Activated CD4-positive, alpha-beta memory T cell treated with anti-CD3 and anti-CD28 coated beads for 36 hours (primary cell): ENCODE data around the gene CES4A. TPM values are rescaled to one million over a fixed set of nuclear protein-coding genes. Genes with fewer than 3 reads are reported as not detected.
A peak's percentile ranks its signal among the peaks of the same experiment; 100 is the strongest.
"Not testable (repeated sequence)": the region's sequence is repeated elsewhere in the genome, so short reads cannot be mapped to it uniquely, and the experiment has no call there.

Source experiments
- CTCF ChIA-PET: fragments of 350-600 bp; sonication (Branson Sonifier 250); formaldehyde crosslinking; loops from one replicate; lab custom pipeline; 2021; ENCODE audit warnings: antibody characterized with exemption, inconsistent platforms; lab: Charles Lee
- POLR2A ChIA-PET: fragments of 350-600 bp; sonication (Branson Sonifier 250); formaldehyde crosslinking; loops from one replicate; lab custom pipeline; 2021; ENCODE audit warnings: antibody characterized with exemption; lab: Charles Lee
- DNase-seq: peaks from one replicate; pipeline ENCODE4 v3.0.0-alpha.2; 2020
- H3K27ac Mint-ChIP-seq: one replicate; pipeline ENCODE4 v1.8.0; 2021; ENCODE audit warnings: mixed read lengths
- H3K27me3 Mint-ChIP-seq: one replicate; pipeline ENCODE4 v1.8.0; 2021; ENCODE audit warnings: mixed read lengths
- H3K36me3 Mint-ChIP-seq: one replicate; pipeline ENCODE4 v1.8.0; 2021; ENCODE audit warnings: mixed read lengths
- H3K4me1 Mint-ChIP-seq: one replicate; pipeline ENCODE4 v1.8.0; 2021; ENCODE audit warnings: low read depth, mixed read lengths
- H3K4me3 Mint-ChIP-seq: one replicate; pipeline ENCODE4 v1.8.0; 2021; ENCODE audit warnings: mild to moderate bottlenecking, mixed read lengths
- H3K9me3 Mint-ChIP-seq: one replicate; pipeline ENCODE4 v1.8.0; 2021; ENCODE audit warnings: mixed read lengths
- intact Hi-C: fragments of 100-400 bp; cut with micrococcal nuclease; formaldehyde crosslinking; loops from one replicate; pipeline ENCODE4 v1.15.1; 2023
- total RNA-seq, 2 experiments: library from RNA; stranded (reverse); gene quantifications; one replicate each; pipeline ENCODE4 v1.2.3, GENCODE V29; 2021

CES4A gene
- total RNA-seq, 2 experiments from 2014 or later: 25.0 to 25.9 TPM

DNA sequence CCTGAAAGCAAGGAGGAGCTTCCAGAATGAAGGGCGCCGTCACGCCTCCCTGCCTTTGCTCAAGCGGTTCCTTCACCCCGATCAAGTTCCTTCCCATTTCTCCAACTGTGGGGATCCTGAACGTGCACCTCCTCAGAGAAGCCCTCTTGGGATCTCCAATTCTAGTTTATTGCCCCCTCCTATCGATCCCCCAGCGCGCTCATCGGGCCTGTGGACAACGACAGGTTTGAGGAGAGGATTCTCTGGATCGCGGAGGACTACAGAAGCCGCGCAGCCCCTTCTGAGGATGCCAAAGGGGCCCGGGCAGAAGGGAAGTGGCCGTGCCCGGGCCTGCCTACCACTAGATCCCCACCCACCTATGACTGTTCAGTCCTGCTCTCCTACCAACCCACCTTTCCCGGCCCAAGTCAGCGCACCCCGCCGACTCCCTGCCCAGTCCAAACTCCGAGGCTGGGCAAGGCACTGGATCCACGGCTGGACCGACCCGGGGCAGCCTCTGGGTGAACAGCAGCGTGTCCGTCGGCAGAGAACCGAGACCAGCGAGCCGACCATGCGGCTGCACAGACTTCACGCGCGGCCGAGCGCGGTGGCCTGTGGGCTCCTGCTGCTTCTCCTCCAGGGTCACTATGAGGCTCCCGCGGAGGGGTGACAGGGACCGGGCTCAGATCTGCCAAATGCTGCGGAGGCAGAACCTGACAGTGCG is 40.1 kb upstream of the CES4A start:
- Mint-ChIP-seq H3K36me3 (peaks cover 2% of the 10 kb centered on the region), H3K4me3 (peak overlapping the region; percentile 72), H3K9me3 (no peaks in the 10 kb centered on the region), H3K27me3 (peaks cover 36% of the 10 kb centered on the region), H3K27ac (no peak overlapping the region), H3K4me1 (peaks cover 19% of the 10 kb centered on the region)
- CTCF ChIA-PET: interaction anchor here (1.1 to 1.3 kb wide), 4 partner anchors 13 to 207 kb away, joined by 3 to 7 read pairs (median 6); partner anchors contain the start of gene CES3
- intact Hi-C loops: no loop called here
- POLR2A ChIA-PET: no interaction called here
- no peak for DNase-seq

DNA sequence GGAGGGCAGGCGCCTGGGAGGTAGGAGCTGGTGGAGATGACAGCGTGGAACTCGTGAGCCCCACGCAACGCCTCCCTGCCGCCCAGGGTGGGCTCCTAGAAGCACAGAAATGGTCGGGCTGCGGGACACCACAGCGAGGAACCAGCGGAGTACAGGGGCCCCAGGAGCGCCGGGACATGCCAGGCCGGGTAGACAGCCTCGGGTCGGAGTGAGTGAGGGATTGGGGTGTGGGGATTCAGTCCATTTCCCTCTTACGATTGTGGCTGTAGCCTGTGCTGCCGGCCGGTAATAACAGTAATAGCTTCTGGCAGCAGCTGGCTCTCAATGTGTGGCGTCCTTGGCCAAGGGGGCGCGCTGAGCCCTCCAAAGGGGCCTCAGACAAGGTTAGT is 39.6 kb upstream of the CES4A start:
- DNase-seq: no peak
- intact Hi-C loops: no loop called here
- H3K36me3 Mint-ChIP-seq: peaks cover 2% of the 10 kb centered on the region
- peak overlapping the region; percentile 72 for H3K4me3 Mint-ChIP-seq
- ChIA-PET CTCF (interaction anchor here (1.1 to 1.2 kb wide), 2 partner anchors 95 to 236 kb away, joined by 3 to 4 read pairs; no protein-coding TSS in a partner anchor), POLR2A (interaction anchor here (0.7 kb wide), 1 partner anchor 15 kb away, joined by 3 read pairs; no protein-coding TSS in a partner anchor)
- H3K9me3 Mint-ChIP-seq: no peaks in the 10 kb centered on the region
- no peak overlapping the region for H3K27ac Mint-ChIP-seq
- peaks cover 37% of the 10 kb centered on the region for H3K27me3 Mint-ChIP-seq
- peaks cover 19% of the 10 kb centered on the region for H3K4me1 Mint-ChIP-seq

DNA sequence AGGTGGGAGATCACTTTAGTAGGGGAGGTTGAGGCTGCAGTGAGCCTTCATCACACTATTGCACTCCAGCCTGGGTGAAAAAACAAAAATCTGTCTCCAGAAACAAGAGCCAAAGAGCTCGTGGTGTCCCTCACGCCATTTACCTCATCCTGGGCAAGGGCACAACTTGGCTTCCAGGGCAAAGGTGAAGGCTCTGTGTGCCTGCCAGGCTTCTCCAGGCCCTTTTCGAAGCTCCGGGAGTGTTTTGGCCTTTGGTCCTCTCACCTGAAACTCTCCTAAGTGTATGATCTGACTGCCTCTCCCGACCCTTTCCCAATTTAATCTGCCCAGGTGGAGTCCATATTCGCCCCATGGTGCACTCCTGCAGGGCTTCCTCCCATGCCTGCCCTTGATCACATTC is 38.9 kb upstream of the CES4A start:
- ChIA-PET CTCF (interaction anchor here (1.1 to 1.2 kb wide), 2 partner anchors 95 to 235 kb away, joined by 3 to 4 read pairs; no protein-coding TSS in a partner anchor), POLR2A (interaction anchor here (0.7 kb wide), 1 partner anchor 16 kb away, joined by 3 read pairs; no protein-coding TSS in a partner anchor)
- Mint-ChIP-seq H3K4me3 (no peak overlapping the region), H3K9me3 (no peaks in the 10 kb centered on the region), H3K4me1 (peaks cover 19% of the 10 kb centered on the region), H3K27me3 (peaks cover 40% of the 10 kb centered on the region), H3K36me3 (peaks cover 2% of the 10 kb centered on the region), H3K27ac (no peak overlapping the region)
- no peak for DNase-seq
- intact Hi-C loops: no loop called here

DNA sequence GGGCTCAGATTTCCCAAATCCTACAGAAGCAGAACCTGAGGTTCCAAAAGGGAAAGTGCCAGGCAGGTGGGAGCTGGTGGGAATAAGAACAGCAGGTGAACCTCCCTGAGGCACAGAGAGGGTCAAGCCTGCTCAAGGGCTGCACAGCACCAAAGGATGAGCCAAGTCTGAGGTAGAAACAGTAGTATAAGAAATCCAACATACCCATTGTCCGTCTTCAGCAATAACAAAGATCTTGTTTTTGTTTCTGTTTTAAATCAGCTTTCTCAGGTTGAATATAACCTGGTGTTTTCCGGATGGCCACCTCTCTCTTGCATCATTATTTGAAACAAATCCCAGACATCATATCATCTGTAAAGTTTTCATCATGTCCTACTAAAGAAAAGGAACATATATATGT is 38.0 kb upstream of the CES4A start:
- CTCF ChIA-PET: interaction anchor here (0.6 kb wide), 1 partner anchor 187 kb away, joined by 4 read pairs; no protein-coding TSS in a partner anchor
- peaks cover 40% of the 10 kb centered on the region for H3K27me3 Mint-ChIP-seq
- H3K4me1 Mint-ChIP-seq: peaks cover 19% of the 10 kb centered on the region
- DNase-seq: no peak
- H3K9me3 Mint-ChIP-seq: no peaks in the 10 kb centered on the region
- H3K27ac Mint-ChIP-seq: no peak overlapping the region
- peaks cover 2% of the 10 kb centered on the region for H3K36me3 Mint-ChIP-seq
- H3K4me3 Mint-ChIP-seq: no peak overlapping the region
- POLR2A ChIA-PET: no interaction called here
- intact Hi-C loops: no loop called here

DNA sequence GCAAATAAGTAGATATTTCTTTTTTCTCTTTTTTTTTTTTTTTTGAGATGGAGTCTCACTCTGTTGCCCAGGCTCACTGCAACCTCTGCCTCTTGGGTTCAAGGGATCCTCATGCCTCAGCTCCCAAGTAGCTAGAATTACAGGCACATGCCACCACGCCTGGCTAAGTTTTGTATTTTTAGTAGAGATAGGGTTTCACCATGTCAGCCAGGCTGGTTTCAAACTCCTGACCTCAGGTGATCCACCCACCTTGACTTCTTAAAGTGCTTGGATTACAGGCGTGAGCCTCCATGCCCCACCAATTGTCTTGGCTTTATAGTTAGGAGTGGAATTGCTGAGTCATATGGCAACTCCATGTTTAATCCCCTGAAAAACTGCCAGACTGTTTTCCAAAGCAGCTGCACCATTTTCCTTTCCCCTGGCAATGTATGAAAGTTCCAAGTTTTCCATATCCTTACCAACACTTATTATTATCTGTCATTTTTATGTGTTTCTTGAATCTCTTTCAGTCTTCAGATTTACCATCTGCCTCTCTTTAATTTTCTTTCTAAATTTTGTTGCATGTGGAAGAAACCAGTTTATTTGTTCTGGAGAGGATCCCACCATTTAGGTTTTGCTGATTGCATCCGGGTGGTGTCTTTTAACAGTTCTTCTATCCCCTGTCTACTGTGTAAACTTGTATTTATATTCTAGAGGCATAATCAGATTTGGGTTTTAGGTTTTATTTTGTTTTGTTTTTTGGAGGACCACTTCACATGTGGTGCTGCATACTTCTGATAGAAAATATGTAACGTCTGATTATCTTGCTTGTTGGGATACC is 37.2 kb upstream of the CES4A start:
- peaks cover 19% of the 10 kb centered on the region for H3K4me1 Mint-ChIP-seq
- no peak for DNase-seq
- intact Hi-C loops: no loop called here
- H3K36me3 Mint-ChIP-seq: peaks cover 2% of the 10 kb centered on the region
- no peak overlapping the region for H3K27ac Mint-ChIP-seq
- POLR2A ChIA-PET: no interaction called here
- no peaks in the 10 kb centered on the region for H3K9me3 Mint-ChIP-seq
- CTCF ChIA-PET: interaction anchor here (1.3 to 1.8 kb wide), 2 partner anchors 10 to 28 kb away, joined by 3 to 6 read pairs; partner anchors contain the start of gene CES3
- H3K27me3 Mint-ChIP-seq: peaks cover 40% of the 10 kb centered on the region
- H3K4me3 Mint-ChIP-seq: no peak overlapping the region

DNA sequence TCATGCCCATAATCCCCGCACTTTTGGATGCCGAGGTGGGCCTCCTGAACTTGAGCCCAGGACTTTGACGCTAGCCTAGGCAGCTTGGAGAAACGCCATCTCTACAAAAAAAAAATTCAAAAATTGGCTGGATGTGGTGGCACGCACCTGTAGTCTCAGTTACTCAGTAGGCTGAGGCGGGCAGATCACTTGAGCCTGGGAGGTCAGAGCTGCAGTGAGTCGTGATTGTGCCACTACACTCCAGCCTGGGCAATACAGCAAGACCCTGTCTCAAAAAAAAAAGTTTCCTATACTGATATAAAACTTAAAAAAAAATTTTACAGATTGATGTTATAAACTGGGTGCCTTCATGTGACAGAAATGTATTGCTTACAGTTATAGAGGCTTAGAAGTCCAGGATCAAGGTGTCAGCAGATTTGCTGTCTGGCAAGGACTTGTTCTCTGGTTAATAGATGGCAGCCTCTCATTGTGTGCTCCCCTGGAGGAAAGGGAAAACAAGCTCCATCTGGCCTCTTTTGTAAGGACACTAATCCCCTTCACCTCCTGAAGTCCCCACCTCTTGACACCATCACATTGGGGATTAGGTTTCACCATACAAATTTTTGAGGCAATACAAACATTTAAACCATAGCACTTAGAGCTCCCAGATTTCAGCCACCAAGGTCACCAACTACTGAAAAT is 35.8 kb upstream of the CES4A start:
- DNase-seq: no peak
- Mint-ChIP-seq H3K27ac (no peak overlapping the region), H3K4me3 (no peak overlapping the region), H3K9me3 (no peaks in the 10 kb centered on the region), H3K36me3 (peaks cover 2% of the 10 kb centered on the region), H3K27me3 (peaks cover 40% of the 10 kb centered on the region), H3K4me1 (peaks cover 15% of the 10 kb centered on the region)
- intact Hi-C loops: no loop called here
- POLR2A ChIA-PET: no interaction called here
- CTCF ChIA-PET: interaction anchor here (0.6 to 2.9 kb wide), 10 partner anchors 9 to 976 kb away, joined by 3 to 31 read pairs (median 4); partner anchors contain the start of genes CES3 and EXOC3L1

DNA sequence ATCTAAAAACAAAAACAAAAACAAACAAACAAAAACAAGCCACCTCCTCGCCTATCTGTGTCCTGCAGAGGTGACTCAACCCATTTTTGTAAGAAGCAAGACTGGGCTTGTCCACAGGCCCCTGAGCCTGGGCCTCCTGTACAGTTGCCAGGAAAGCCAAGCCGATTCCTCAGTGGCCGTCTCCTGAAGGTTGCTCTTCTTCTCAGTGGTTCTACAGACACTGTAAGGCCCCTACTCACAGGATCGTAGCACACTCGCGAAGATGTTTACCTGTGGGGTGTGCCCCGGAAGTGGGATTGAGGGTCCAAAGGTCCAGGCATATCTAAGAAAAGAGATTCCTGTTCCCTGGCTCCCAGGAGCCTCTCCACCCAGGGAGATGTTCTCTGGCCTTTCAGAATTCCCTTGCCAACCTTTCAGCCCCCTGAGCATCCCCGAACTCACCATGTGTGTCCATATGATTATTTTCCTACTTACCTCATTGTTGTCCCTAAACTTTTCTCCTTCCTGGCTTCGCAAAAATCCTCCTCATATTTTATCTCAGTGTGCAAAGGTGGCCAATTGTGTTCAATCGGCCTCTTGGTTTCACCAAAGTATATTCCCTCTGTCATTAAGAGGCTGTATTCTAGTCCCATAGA is 34.8 kb upstream of the CES4A start:
- no peak for DNase-seq
- POLR2A ChIA-PET: interaction anchor here (0.6 to 0.9 kb wide), 2 partner anchors 13 to 20 kb away, joined by 3 to 5 read pairs; no protein-coding TSS in a partner anchor
- H3K27me3 Mint-ChIP-seq: peaks cover 37% of the 10 kb centered on the region
- no peaks in the 10 kb centered on the region for H3K9me3 Mint-ChIP-seq
- peaks cover 18% of the 10 kb centered on the region for H3K4me1 Mint-ChIP-seq
- no peak overlapping the region for H3K4me3 Mint-ChIP-seq
- intact Hi-C loops: loop anchor here (1.0 kb wide), 2 partner anchors 24 to 62 kb away; no protein-coding TSS in a partner anchor
- peaks cover 2% of the 10 kb centered on the region for H3K36me3 Mint-ChIP-seq
- CTCF ChIA-PET: interaction anchor here (0.6 to 2.9 kb wide), 24 partner anchors 9 to 494 kb away, joined by 3 to 31 read pairs (median 4); partner anchors contain the start of genes B3GNT9, EXOC3L1 and NOL3
- peak overlapping the region; percentile 9 for H3K27ac Mint-ChIP-seq

DNA sequence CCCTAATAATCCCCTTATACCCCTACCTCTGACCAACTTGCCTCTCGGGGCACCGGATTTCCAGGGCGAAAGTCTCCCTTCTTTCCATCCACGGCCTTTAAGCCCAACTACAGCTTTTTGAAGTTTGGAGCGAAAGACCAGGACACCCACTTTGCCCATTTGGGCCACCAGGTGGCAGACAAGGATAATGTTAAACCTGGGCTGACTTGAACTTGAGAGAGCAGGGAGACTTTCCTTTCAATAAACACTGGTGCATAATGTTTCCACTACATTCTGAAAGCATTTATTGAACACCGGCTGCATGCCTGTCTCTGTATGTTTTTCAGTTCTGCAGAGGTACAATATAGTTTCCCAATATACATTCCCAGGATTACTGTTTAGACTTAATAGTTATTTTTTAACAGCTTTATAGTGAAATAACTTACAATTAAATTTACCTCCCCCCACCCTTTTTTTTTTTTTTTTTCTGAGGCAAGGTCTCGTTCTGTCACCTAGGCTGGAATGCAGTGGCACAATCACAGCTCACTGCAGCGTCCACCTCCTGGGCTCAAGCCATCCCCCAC is 34.2 kb upstream of the CES4A start:
- Mint-ChIP-seq H3K27me3 (peaks cover 31% of the 10 kb centered on the region), H3K36me3 (peaks cover 2% of the 10 kb centered on the region), H3K9me3 (no peaks in the 10 kb centered on the region), H3K27ac (peak overlapping the region; percentile 9), H3K4me3 (no peak overlapping the region), H3K4me1 (peaks cover 15% of the 10 kb centered on the region)
- POLR2A ChIA-PET: interaction anchor here (0.6 to 0.9 kb wide), 2 partner anchors 12 to 21 kb away, joined by 3 to 5 read pairs; no protein-coding TSS in a partner anchor
- CTCF ChIA-PET: interaction anchor here (0.6 to 2.9 kb wide), 24 partner anchors 9 to 494 kb away, joined by 3 to 31 read pairs (median 4); partner anchors contain the start of genes B3GNT9 and NOL3
- DNase-seq: peak; percentile 88
- intact Hi-C loops: loop anchor here (1.0 kb wide), 2 partner anchors 23 to 61 kb away; no protein-coding TSS in a partner anchor

DNA sequence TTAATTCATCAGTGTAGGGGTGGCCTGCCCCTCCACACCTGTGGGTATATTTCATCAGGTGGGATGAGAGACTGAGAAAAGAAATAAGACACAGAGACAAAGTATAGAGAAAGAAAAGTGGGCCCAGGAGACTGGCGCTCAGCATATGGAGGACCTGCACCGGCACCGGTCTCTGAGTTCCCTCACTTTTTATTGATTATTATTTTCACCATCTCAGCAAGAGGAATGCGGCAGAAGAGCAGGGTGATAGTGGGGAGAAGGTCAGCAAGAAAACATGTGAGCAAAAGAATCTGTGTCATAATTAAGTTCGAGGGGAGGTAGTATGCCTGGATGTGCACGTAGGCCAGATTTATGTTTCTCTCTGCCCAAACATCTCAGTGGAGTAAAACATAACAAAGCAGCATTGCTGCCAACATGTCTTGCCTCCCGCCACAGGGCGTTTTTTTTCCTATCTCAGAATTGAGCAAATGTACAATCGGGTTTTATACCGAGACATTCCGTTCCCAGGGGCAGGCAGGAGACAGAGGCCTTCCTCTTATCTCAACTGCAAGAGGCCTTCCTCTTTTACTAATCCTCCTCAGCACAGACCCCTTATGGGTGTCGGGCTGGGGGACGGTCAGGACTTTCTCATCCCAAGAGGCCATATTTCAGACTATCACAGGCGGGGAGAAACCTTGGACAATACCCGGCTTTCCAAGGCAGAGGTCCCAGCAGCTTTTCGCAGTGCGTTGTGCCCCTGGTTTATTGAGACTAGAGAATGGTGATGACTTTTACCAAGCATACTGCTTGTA is 32.8 kb upstream of the CES4A start:
- H3K4me1 Mint-ChIP-seq, intact Hi-C loops, POLR2A ChIA-PET, H3K4me3 Mint-ChIP-seq, H3K9me3 Mint-ChIP-seq, DNase-seq, H3K36me3 Mint-ChIP-seq, H3K27ac Mint-ChIP-seq: not testable (repeated sequence)
- CTCF ChIA-PET: interaction anchor here (0.7 to 5.8 kb wide), 2 partner anchors 199 to 230 kb away, joined by 3 to 50 read pairs; no protein-coding TSS in a partner anchor
- H3K27me3 Mint-ChIP-seq: peaks cover 21% of the 10 kb centered on the region

DNA sequence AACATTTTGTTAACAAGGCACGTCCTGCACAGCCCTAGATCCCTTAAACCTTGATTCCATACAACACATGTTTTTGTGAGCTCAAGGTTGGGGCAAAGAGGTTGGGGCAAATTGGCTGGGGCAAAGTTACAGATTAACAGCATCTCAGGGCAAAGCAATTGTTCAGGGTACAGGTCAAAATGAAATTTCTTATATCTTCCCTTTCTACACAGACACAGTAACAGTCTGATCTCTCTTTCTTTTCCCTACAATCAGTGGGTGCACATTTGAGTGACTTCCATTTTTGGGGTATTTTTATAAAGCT is 32.3 kb upstream of the CES4A start:
- H3K4me3 Mint-ChIP-seq, H3K36me3 Mint-ChIP-seq, DNase-seq, POLR2A ChIA-PET, H3K4me1 Mint-ChIP-seq, H3K9me3 Mint-ChIP-seq, intact Hi-C loops, H3K27ac Mint-ChIP-seq: not testable (repeated sequence)
- peaks cover 19% of the 10 kb centered on the region for H3K27me3 Mint-ChIP-seq
- CTCF ChIA-PET: interaction anchor here (0.7 to 5.8 kb wide), 2 partner anchors 198 to 230 kb away, joined by 3 to 50 read pairs; no protein-coding TSS in a partner anchor
